A172 (cell line): ENCODE data around the gene FAH. TPM values are rescaled to one million over a fixed set of nuclear protein-coding genes. Genes with fewer than 3 reads are reported as not detected.
"Not testable (repeated sequence)": the region's sequence is repeated elsewhere in the genome, so short reads cannot be mapped to it uniquely, and the experiment has no call there.

ENCODE experiments used
- DNase-seq: peaks from one replicate; pipeline ENCODE4 v3.0.0-alpha.2; 2015; ENCODE audit warnings: low spot score
- total RNA-seq: library from RNA; depleted of rRNA; stranded (reverse); fragments of >200 nt; shearing (Covaris generic); gene quantifications from 2 replicates; pipeline ENCODE4 v1.2.3, GENCODE V29; 2014; rRNA removed

FAH gene
- total RNA-seq = 22.6 and 24.5 TPM in 2 replicates

- peak; percentile 40 for DNase-seq
Observed at GRCh38 chr15:80152896-80153876, at the start of gene FAH. FAH (plus strand) TSS chr15:80152999; CDS start chr15:80153055, 56 bp downstream.

GRCh38 chr15:80105193-80105592 is 47.6 kb upstream of the FAH start:
- DNase-seq = no peak

- DNase-seq = peak; percentile 76
Observed at GRCh38 chr15:80105595-80105994, 47.2 kb upstream of the FAH start.

- DNase-seq = peak; percentile 6
Observed at GRCh38 chr15:80106051-80106450, 46.7 kb upstream of the FAH start.

GRCh38 chr15:80107204-80107603 is 45.6 kb upstream of the FAH start:
- DNase-seq = no peak

- DNase-seq = no peak
Observed at GRCh38 chr15:80107774-80108173, 45.0 kb upstream of the FAH start.

GRCh38 chr15:80109388-80109787 is 43.4 kb upstream of the FAH start:
- no peak for DNase-seq

- no peak for DNase-seq
Observed at GRCh38 chr15:80110920-80111319, 41.9 kb upstream of the FAH start.

GRCh38 chr15:80114114-80114513 is 38.7 kb upstream of the FAH start:
- no peak for DNase-seq

GRCh38 chr15:80115021-80115420 is 37.8 kb upstream of the FAH start:
- no peak for DNase-seq

GRCh38 chr15:80118956-80119355 is 33.8 kb upstream of the FAH start:
- DNase-seq = no peak

- DNase-seq = no peak
Observed at GRCh38 chr15:80120636-80121035, 32.2 kb upstream of the FAH start.

- DNase-seq = no peak
Observed at GRCh38 chr15:80121546-80121945, 31.3 kb upstream of the FAH start.

GRCh38 chr15:80123034-80123433 is 29.8 kb upstream of the FAH start:
- DNase-seq = no peak

- DNase-seq = not testable (repeated sequence)
Observed at GRCh38 chr15:80127253-80127652, 25.5 kb upstream of the FAH start.

GRCh38 chr15:80127911-80128310 is 24.9 kb upstream of the FAH start:
- no peak for DNase-seq

GRCh38 chr15:80132382-80132781 is 20.4 kb upstream of the FAH start:
- no peak for DNase-seq

- DNase-seq = no peak
Observed at GRCh38 chr15:80136854-80137253, 15.9 kb upstream of the FAH start.

GRCh38 chr15:80138961-80139360 is 13.8 kb upstream of the FAH start:
- no peak for DNase-seq

- DNase-seq = no peak
Observed at GRCh38 chr15:80140909-80141308, 11.9 kb upstream of the FAH start.

- no peak for DNase-seq
Observed at GRCh38 chr15:80141916-80142598, 10.7 kb upstream of the FAH start.

GRCh38 chr15:80142646-80143045 is 10.2 kb upstream of the FAH start:
- no peak for DNase-seq

- no peak for DNase-seq
Observed at GRCh38 chr15:80151148-80151547, 1.7 kb upstream of the FAH start.
